MM.1S (cell line): ENCODE measurements around the gene KRT32.

Experiments used
- DNase-seq: peaks from one replicate; pipeline ENCODE4 v3.0.0-alpha.2; 2015
- H2AFZ ChIP-seq: fragments of 300-600 bp; sonication (generic); 2 replicates; pipeline ENCODE4 v1.6.0; 2016; ENCODE audit warnings: antibody characterized with exemption, low read length
- H3F3A ChIP-seq: fragments of 300-600 bp; sonication (generic); 2 replicates; pipeline ENCODE4 v1.6.1; 2016; ENCODE audit warnings: mild to moderate bottlenecking, antibody characterized with exemption, low read length, moderate library complexity, mixed read lengths; ENCODE audit not compliant: insufficient read depth
- H3K27ac ChIP-seq: fragments of 300-600 bp; sonication (generic); 2 replicates; pipeline ENCODE4 v1.5.1; 2016; ENCODE audit warnings: mild to moderate bottlenecking, low read length
- H3K27me3 ChIP-seq: fragments of 300-600 bp; sonication (generic); replicated peaks from 2 replicates; pipeline ENCODE4 v1.6.0; 2016; ENCODE audit warnings: low read length; ENCODE audit not compliant: insufficient read depth
- H3K36me3 ChIP-seq: fragments of 300-600 bp; sonication (generic); replicated peaks from 2 replicates; pipeline ENCODE4 v1.6.1; 2016; ENCODE audit warnings: mild to moderate bottlenecking, low read length, mixed read lengths; ENCODE audit not compliant: insufficient read depth
- H3K4me1 ChIP-seq: fragments of 300-600 bp; sonication (generic); 2 replicates; pipeline ENCODE4 v1.6.1; 2016; ENCODE audit warnings: low read length, mixed read lengths
- H3K4me2 ChIP-seq: fragments of 300-600 bp; sonication (generic); 2 replicates; pipeline ENCODE4 v1.6.0; 2016; ENCODE audit warnings: low read depth, low read length
- H3K4me3 ChIP-seq: fragments of 300-600 bp; sonication (generic); 2 replicates; pipeline ENCODE4 v1.5.1; 2016; ENCODE audit warnings: low read length, mixed read lengths
- H3K79me2 ChIP-seq: fragments of 300-600 bp; sonication (generic); 2 replicates; pipeline ENCODE4 v1.6.1; 2016; ENCODE audit warnings: mixed run types, low read length, mixed read lengths
- H3K9ac ChIP-seq: fragments of 300-600 bp; sonication (generic); 2 replicates; pipeline ENCODE4 v1.6.1; 2016; ENCODE audit warnings: low read length, mixed read lengths
- H3K9me2 ChIP-seq: fragments of 300-600 bp; sonication (generic); replicated peaks from 2 replicates; pipeline ENCODE4 v1.6.1; 2016; ENCODE audit warnings: mild to moderate bottlenecking, low read length, mixed read lengths; ENCODE audit not compliant: insufficient read depth
- H3K9me3 ChIP-seq: fragments of 300-600 bp; sonication (generic); replicated peaks from 2 replicates; pipeline ENCODE4 v1.6.1; 2016; ENCODE audit warnings: mild to moderate bottlenecking, low read length, mixed read lengths; ENCODE audit not compliant: insufficient read depth
- H4K20me1 ChIP-seq: fragments of 300-600 bp; sonication (generic); 2 replicates; pipeline ENCODE4 v1.6.1; 2016; ENCODE audit warnings: mild to moderate bottlenecking, low read length, moderate library complexity, mixed read lengths; ENCODE audit not compliant: insufficient read depth
- EZH2 ChIP-seq: fragments of 300-600 bp; sonication (generic); optimal IDR thresholded peaks from 2 replicates; pipeline ENCODE3; 2017; ENCODE audit warnings: low read depth, mild to moderate bottlenecking, antibody characterized with exemption, low read length, mixed read lengths
- EZH2phosphoT487 ChIP-seq: fragments of 300-600 bp; sonication (generic); IDR thresholded peaks from 2 replicates; pipeline ENCODE4 v1.6.1; 2018; ENCODE audit warnings: antibody characterized with exemption, low read length
- TF ChIP-seq, protein P1 (sequence below): fragments of 300-600 bp; sonication (generic); IDR thresholded peaks from 2 replicates; pipeline ENCODE4 v1.5.1; 2016; ENCODE audit warnings: antibody characterized with exemption, low read length, mixed read lengths

Gene KRT32

GRCh38 chr17:41505809-41506767 lies 38.9 kb upstream of the KRT32 start:
- no peak overlapping the region for H3K27ac ChIP-seq
- no peaks in the 10 kb centered on the region for H4K20me1 ChIP-seq
- no peaks in the 10 kb centered on the region for H3K27me3 ChIP-seq
- H3K9ac ChIP-seq, result no peak overlapping the region
- no peak overlapping the region for H2AFZ ChIP-seq
- no peak overlapping the region for H3K4me2 ChIP-seq
- no peak for DNase-seq
- H3K4me1 ChIP-seq, result no peaks in the 10 kb centered on the region; the same call in 1 of the 2 replicates
- no peaks in the 10 kb centered on the region for H3F3A ChIP-seq
- no peaks in the 10 kb centered on the region for H3K79me2 ChIP-seq
- no peaks in the 10 kb centered on the region for H3K9me3 ChIP-seq
- no peak overlapping the region for H3K4me3 ChIP-seq
- no peaks in the 10 kb centered on the region for H3K36me3 ChIP-seq
- H3K9me2 ChIP-seq, result no peaks in the 10 kb centered on the region
- no peak for TF ChIP-seq EZH2
- TF ChIP-seq, protein P1, sequence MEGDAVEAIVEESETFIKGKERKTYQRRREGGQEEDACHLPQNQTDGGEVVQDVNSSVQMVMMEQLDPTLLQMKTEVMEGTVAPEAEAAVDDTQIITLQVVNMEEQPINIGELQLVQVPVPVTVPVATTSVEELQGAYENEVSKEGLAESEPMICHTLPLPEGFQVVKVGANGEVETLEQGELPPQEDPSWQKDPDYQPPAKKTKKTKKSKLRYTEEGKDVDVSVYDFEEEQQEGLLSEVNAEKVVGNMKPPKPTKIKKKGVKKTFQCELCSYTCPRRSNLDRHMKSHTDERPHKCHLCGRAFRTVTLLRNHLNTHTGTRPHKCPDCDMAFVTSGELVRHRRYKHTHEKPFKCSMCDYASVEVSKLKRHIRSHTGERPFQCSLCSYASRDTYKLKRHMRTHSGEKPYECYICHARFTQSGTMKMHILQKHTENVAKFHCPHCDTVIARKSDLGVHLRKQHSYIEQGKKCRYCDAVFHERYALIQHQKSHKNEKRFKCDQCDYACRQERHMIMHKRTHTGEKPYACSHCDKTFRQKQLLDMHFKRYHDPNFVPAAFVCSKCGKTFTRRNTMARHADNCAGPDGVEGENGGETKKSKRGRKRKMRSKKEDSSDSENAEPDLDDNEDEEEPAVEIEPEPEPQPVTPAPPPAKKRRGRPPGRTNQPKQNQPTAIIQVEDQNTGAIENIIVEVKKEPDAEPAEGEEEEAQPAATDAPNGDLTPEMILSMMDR, result no peak

DNA sequence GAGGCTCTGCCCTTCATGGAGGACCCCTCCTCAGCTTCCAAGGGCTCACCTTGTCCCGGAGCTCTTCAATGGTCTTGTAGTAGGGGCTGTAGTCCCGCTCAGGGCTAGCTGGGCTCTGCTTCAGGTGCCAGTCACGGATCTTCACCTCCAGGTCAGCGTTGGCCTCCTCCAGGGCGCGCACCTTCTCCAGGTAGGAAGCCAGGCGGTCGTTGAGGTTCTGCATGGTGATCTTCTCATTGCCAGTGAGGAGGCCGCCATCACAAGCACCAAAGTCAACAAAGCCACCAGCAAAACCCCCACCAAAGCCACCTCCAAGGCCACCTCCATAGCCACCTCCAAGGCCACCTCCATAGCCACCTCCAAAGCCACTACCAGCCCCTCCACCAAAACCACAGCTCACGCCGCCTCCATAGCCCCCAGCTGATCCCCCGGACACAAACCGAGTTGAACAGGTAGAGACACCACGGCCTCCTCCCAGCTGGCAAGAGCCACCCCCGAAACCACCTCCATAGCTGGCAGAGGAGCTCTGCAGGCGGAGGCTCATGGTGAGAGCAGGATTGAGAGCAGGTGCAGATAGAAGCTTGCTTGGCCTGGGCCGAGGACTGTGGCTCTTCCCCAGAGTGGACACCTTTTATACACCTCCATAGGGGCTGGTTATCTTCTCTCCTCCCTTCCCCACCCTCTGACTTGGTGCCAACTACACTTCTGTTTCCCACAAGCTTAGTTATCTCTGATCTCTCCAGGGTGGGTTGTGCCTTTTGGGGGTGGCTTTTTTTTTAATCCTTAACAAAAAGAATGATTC lies 38.0 kb upstream of the KRT32 start, which contains the start of gene KRT13:
Gene KRT13, minus strand, starts transcription at position 606 of the 802 bp plus-strand sequence. Its CDS starts 62 bp downstream, at position 544.
- TF ChIP-seq EZH2 (no peak), EZH2phosphoT487 (no peak)
- TF ChIP-seq, protein P1, result no peak
- H4K20me1 ChIP-seq, result no peaks in the 10 kb centered on the region
- H3K4me2 ChIP-seq, result no peak within 1 kb of the TSS
- H3K9ac ChIP-seq, result no peak within 1 kb of the TSS
- no peaks in the 10 kb centered on the region for H3K79me2 ChIP-seq
- H3K4me3 ChIP-seq, result no peak within 1 kb of the TSS
- H3K9me2 ChIP-seq, result no peaks in the 10 kb centered on the region
- no peak within 1 kb of the TSS for H2AFZ ChIP-seq
- no peaks in the 10 kb centered on the region; the same call in 1 of the 2 replicates for H3K27me3 ChIP-seq
- no peaks in the 10 kb centered on the region; the same call in 1 of the 2 replicates for H3K4me1 ChIP-seq
- DNase-seq, result no peak
- no peaks in the 10 kb centered on the region for H3K9me3 ChIP-seq
- no peak within 1 kb of the TSS for H3K27ac ChIP-seq
- H3F3A ChIP-seq, result no peaks in the 10 kb centered on the region
- H3K36me3 ChIP-seq, result no peaks in the 10 kb centered on the region

GRCh38 chr17:41504246-41504977 lies 37.2 kb upstream of the KRT32 start:
- Histone ChIP-seq H3K36me3 (no peaks in the 10 kb centered on the region), H3K9me2 (no peaks in the 10 kb centered on the region), H3K27ac (no peak overlapping the region), H3K9me3 (no peaks in the 10 kb centered on the region), H2AFZ (no peak overlapping the region), H4K20me1 (no peaks in the 10 kb centered on the region), H3K4me2 (no peak overlapping the region), H3K79me2 (no peaks in the 10 kb centered on the region), H3F3A (no peaks in the 10 kb centered on the region), H3K27me3 (no peaks in the 10 kb centered on the region; the same call in 1 of the 2 replicates), H3K4me3 (no peak overlapping the region), H3K9ac (no peak overlapping the region), H3K4me1 (no peaks in the 10 kb centered on the region)
- DNase-seq, result no peak
- TF ChIP-seq, protein P1, result no peak
